HG03432 (cell line): ENCODE measurements around the gene EIF3L.

Experiments
- ATAC-seq: cut with Tn5 transposase; IDR thresholded peaks from one replicate; pipeline ENCODE4 v1.9.1; 2021; ENCODE audit warnings: mild to moderate bottlenecking, moderate library complexity; ENCODE audit not compliant: unreplicated experiment

EIF3L gene

GRCh38 chr22:37816543-37817180 lies 32.6 kb upstream of the EIF3L start:
- ATAC-seq, result no peak

- ATAC-seq, result peak; percentile 60
Observed at GRCh38 chr22:37817705-37818408, 31.4 kb upstream of the EIF3L start.

GRCh38 chr22:37818409-37819104 lies 30.7 kb upstream of the EIF3L start:
- peak; percentile 52 for ATAC-seq

- no peak for ATAC-seq
Observed at GRCh38 chr22:37819105-37819433, 30.1 kb upstream of the EIF3L start.

- ATAC-seq, result no peak
Observed at GRCh38 chr22:37820350-37820749, 28.9 kb upstream of the EIF3L start.

- ATAC-seq, result no peak
Observed at GRCh38 chr22:37822079-37822833, 27.0 kb upstream of the EIF3L start.

GRCh38 chr22:37823134-37823985 lies 25.9 kb upstream of the EIF3L start, which contains the start of gene GALR3:
TSS of gene GALR3 (plus strand) at chr22:37823382. CDS start at chr22:37823407, 25 bp downstream.
- ATAC-seq, result no peak

- ATAC-seq, result no peak
Observed at GRCh38 chr22:37824674-37825641, 24.3 kb upstream of the EIF3L start.

- ATAC-seq, result no peak
Observed at GRCh38 chr22:37827056-37827455, 22.2 kb upstream of the EIF3L start.

- no peak for ATAC-seq
Observed at GRCh38 chr22:37830093-37830842, 19.0 kb upstream of the EIF3L start.

- no peak for ATAC-seq
Observed at GRCh38 chr22:37831472-37831871, 17.7 kb upstream of the EIF3L start.

- no peak for ATAC-seq
Observed at GRCh38 chr22:37832022-37832857, 17.0 kb upstream of the EIF3L start.

GRCh38 chr22:37842015-37842793 lies 7.0 kb upstream of the EIF3L start:
- ATAC-seq, result no peak

- peak; percentile 50 for ATAC-seq
Observed at GRCh38 chr22:37843741-37844089, 5.5 kb upstream of the EIF3L start.

- ATAC-seq, result no peak
Observed at GRCh38 chr22:37844904-37845329, 4.3 kb upstream of the EIF3L start.

GRCh38 chr22:37846433-37846832 lies 2.8 kb upstream of the EIF3L start:
- no peak for ATAC-seq

- ATAC-seq, result no peak
Observed at GRCh38 chr22:37848587-37849088, 581 bp upstream of the EIF3L start.
